MM.1S (cell line): ENCODE results near the gene VRK2.

Source experiments
- DNase-seq: peaks from one replicate; pipeline ENCODE4 v3.0.0-alpha.2; 2015
- H2AFZ ChIP-seq: fragments of 300-600 bp; sonication (generic); 2 replicates; pipeline ENCODE4 v1.6.0; 2016; ENCODE audit warnings: antibody characterized with exemption, low read length
- H3F3A ChIP-seq: fragments of 300-600 bp; sonication (generic); 2 replicates; pipeline ENCODE4 v1.6.1; 2016; ENCODE audit warnings: mild to moderate bottlenecking, antibody characterized with exemption, low read length, moderate library complexity, mixed read lengths; ENCODE audit not compliant: insufficient read depth
- H3K27ac ChIP-seq: fragments of 300-600 bp; sonication (generic); 2 replicates; pipeline ENCODE4 v1.5.1; 2016; ENCODE audit warnings: mild to moderate bottlenecking, low read length
- H3K27me3 ChIP-seq: fragments of 300-600 bp; sonication (generic); replicated peaks from 2 replicates; pipeline ENCODE4 v1.6.0; 2016; ENCODE audit warnings: low read length; ENCODE audit not compliant: insufficient read depth
- H3K36me3 ChIP-seq: fragments of 300-600 bp; sonication (generic); replicated peaks from 2 replicates; pipeline ENCODE4 v1.6.1; 2016; ENCODE audit warnings: mild to moderate bottlenecking, low read length, mixed read lengths; ENCODE audit not compliant: insufficient read depth
- H3K4me1 ChIP-seq: fragments of 300-600 bp; sonication (generic); 2 replicates; pipeline ENCODE4 v1.6.1; 2016; ENCODE audit warnings: low read length, mixed read lengths
- H3K4me2 ChIP-seq: fragments of 300-600 bp; sonication (generic); 2 replicates; pipeline ENCODE4 v1.6.0; 2016; ENCODE audit warnings: low read depth, low read length
- H3K4me3 ChIP-seq: fragments of 300-600 bp; sonication (generic); 2 replicates; pipeline ENCODE4 v1.5.1; 2016; ENCODE audit warnings: low read length, mixed read lengths
- H3K79me2 ChIP-seq: fragments of 300-600 bp; sonication (generic); 2 replicates; pipeline ENCODE4 v1.6.1; 2016; ENCODE audit warnings: mixed run types, low read length, mixed read lengths
- H3K9ac ChIP-seq: fragments of 300-600 bp; sonication (generic); 2 replicates; pipeline ENCODE4 v1.6.1; 2016; ENCODE audit warnings: low read length, mixed read lengths
- H3K9me2 ChIP-seq: fragments of 300-600 bp; sonication (generic); replicated peaks from 2 replicates; pipeline ENCODE4 v1.6.1; 2016; ENCODE audit warnings: mild to moderate bottlenecking, low read length, mixed read lengths; ENCODE audit not compliant: insufficient read depth
- H3K9me3 ChIP-seq: fragments of 300-600 bp; sonication (generic); replicated peaks from 2 replicates; pipeline ENCODE4 v1.6.1; 2016; ENCODE audit warnings: mild to moderate bottlenecking, low read length, mixed read lengths; ENCODE audit not compliant: insufficient read depth
- H4K20me1 ChIP-seq: fragments of 300-600 bp; sonication (generic); 2 replicates; pipeline ENCODE4 v1.6.1; 2016; ENCODE audit warnings: mild to moderate bottlenecking, low read length, moderate library complexity, mixed read lengths; ENCODE audit not compliant: insufficient read depth
- EZH2 ChIP-seq: fragments of 300-600 bp; sonication (generic); optimal IDR thresholded peaks from 2 replicates; pipeline ENCODE3; 2017; ENCODE audit warnings: low read depth, mild to moderate bottlenecking, antibody characterized with exemption, low read length, mixed read lengths
- EZH2phosphoT487 ChIP-seq: fragments of 300-600 bp; sonication (generic); IDR thresholded peaks from 2 replicates; pipeline ENCODE4 v1.6.1; 2018; ENCODE audit warnings: antibody characterized with exemption, low read length
- TF ChIP-seq, protein P1 (sequence below): fragments of 300-600 bp; sonication (generic); IDR thresholded peaks from 2 replicates; pipeline ENCODE4 v1.5.1; 2016; ENCODE audit warnings: antibody characterized with exemption, low read length, mixed read lengths

Gene VRK2

GRCh38 chr2:58098254-58099095, 51.9 kb downstream of the VRK2 start:
- Histone ChIP-seq H3K4me1 (no peaks in the 10 kb centered on the region), H3K27ac (no peak overlapping the region), H4K20me1 (no peaks in the 10 kb centered on the region), H3F3A (no peaks in the 10 kb centered on the region), H3K27me3 (no peaks in the 10 kb centered on the region), H3K4me3 (no peak overlapping the region), H3K4me2 (no peak overlapping the region), H3K36me3 (no peaks in the 10 kb centered on the region), H2AFZ (no peak overlapping the region), H3K9me2 (no peaks in the 10 kb centered on the region), H3K9ac (no peak overlapping the region), H3K9me3 (no peaks in the 10 kb centered on the region), H3K79me2 (no peaks in the 10 kb centered on the region)
- DNase-seq, result no peak
- no peak for TF ChIP-seq EZH2phosphoT487

- Histone ChIP-seq H3K79me2 (no peaks in the 10 kb centered on the region), H3K9me3 (no peaks in the 10 kb centered on the region), H3K27me3 (no peaks in the 10 kb centered on the region), H3K9ac (no peak overlapping the region), H3K27ac (no peak overlapping the region), H3F3A (no peaks in the 10 kb centered on the region), H3K4me2 (no peak overlapping the region), H3K4me1 (no peaks in the 10 kb centered on the region), H3K36me3 (no peaks in the 10 kb centered on the region), H3K4me3 (no peak overlapping the region), H2AFZ (no peak overlapping the region), H3K9me2 (no peaks in the 10 kb centered on the region), H4K20me1 (no peaks in the 10 kb centered on the region)
- no peak for DNase-seq
- TF ChIP-seq, protein P1, sequence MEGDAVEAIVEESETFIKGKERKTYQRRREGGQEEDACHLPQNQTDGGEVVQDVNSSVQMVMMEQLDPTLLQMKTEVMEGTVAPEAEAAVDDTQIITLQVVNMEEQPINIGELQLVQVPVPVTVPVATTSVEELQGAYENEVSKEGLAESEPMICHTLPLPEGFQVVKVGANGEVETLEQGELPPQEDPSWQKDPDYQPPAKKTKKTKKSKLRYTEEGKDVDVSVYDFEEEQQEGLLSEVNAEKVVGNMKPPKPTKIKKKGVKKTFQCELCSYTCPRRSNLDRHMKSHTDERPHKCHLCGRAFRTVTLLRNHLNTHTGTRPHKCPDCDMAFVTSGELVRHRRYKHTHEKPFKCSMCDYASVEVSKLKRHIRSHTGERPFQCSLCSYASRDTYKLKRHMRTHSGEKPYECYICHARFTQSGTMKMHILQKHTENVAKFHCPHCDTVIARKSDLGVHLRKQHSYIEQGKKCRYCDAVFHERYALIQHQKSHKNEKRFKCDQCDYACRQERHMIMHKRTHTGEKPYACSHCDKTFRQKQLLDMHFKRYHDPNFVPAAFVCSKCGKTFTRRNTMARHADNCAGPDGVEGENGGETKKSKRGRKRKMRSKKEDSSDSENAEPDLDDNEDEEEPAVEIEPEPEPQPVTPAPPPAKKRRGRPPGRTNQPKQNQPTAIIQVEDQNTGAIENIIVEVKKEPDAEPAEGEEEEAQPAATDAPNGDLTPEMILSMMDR, result no peak
- TF ChIP-seq EZH2phosphoT487 (no peak), EZH2 (no peak)
These were observed 52.6 kb downstream of the VRK2 start for GRCh38 chr2:58099096-58099769.

DNA sequence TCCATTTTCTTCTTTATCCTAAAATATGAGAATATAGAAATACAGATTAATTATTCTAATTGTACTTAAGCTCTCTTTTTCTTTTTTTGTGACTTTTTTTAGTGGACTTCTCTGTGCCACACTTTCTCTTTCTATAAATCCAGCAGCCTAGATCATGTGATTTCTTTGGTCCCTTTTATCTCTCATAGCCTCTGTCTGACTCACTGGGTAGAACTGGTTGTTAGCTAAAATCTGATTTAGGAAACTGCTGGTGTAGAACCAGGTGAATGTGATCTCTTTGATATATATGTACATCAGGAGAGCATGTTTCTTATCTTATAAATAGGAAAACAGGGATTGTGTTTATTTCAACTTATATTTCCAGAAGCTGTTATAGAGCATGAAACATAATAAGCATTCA, 54.9 kb downstream of the VRK2 start:
- no peak for DNase-seq
- Histone ChIP-seq H3K4me1 (no peaks in the 10 kb centered on the region), H3K9me3 (no peaks in the 10 kb centered on the region), H3K36me3 (no peaks in the 10 kb centered on the region), H3K79me2 (no peaks in the 10 kb centered on the region), H3K27me3 (no peaks in the 10 kb centered on the region), H3K9ac (no peak overlapping the region), H2AFZ (no peak overlapping the region), H3K4me3 (no peak overlapping the region), H3K9me2 (no peaks in the 10 kb centered on the region), H3K27ac (no peak overlapping the region), H4K20me1 (no peaks in the 10 kb centered on the region), H3F3A (no peaks in the 10 kb centered on the region), H3K4me2 (no peak overlapping the region)
- no peak for TF ChIP-seq EZH2phosphoT487
- TF ChIP-seq, protein P1, result no peak
- TF ChIP-seq EZH2, result no peak

- Histone ChIP-seq H3K9me3 (no peaks in the 10 kb centered on the region), H3K4me3 (no peak overlapping the region), H3K79me2 (no peaks in the 10 kb centered on the region), H2AFZ (no peak overlapping the region), H3K27me3 (no peaks in the 10 kb centered on the region), H3K9ac (no peak overlapping the region), H3K4me2 (no peak overlapping the region), H4K20me1 (no peaks in the 10 kb centered on the region), H3K9me2 (no peaks in the 10 kb centered on the region), H3K4me1 (no peaks in the 10 kb centered on the region), H3K27ac (no peak overlapping the region), H3F3A (no peaks in the 10 kb centered on the region), H3K36me3 (no peaks in the 10 kb centered on the region)
- TF ChIP-seq EZH2phosphoT487, result no peak
- no peak for TF ChIP-seq EZH2
- TF ChIP-seq, protein P1, result no peak
- no peak for DNase-seq
These were observed 60.3 kb downstream of the VRK2 start for GRCh38 chr2:58106896-58107295.
